HG03108 (cell line): ENCODE measurements around the gene MEF2C.
"Not testable (repeated sequence)": the region's sequence is repeated elsewhere in the genome, so short reads cannot be mapped to it uniquely, and the experiment has no call there.

Experiments
- ATAC-seq: cut with Tn5 transposase; IDR thresholded peaks from one replicate; pipeline ENCODE4 v1.9.1; 2021; ENCODE audit warnings: moderate library complexity; ENCODE audit not compliant: unreplicated experiment

The MEF2C gene

DNA sequence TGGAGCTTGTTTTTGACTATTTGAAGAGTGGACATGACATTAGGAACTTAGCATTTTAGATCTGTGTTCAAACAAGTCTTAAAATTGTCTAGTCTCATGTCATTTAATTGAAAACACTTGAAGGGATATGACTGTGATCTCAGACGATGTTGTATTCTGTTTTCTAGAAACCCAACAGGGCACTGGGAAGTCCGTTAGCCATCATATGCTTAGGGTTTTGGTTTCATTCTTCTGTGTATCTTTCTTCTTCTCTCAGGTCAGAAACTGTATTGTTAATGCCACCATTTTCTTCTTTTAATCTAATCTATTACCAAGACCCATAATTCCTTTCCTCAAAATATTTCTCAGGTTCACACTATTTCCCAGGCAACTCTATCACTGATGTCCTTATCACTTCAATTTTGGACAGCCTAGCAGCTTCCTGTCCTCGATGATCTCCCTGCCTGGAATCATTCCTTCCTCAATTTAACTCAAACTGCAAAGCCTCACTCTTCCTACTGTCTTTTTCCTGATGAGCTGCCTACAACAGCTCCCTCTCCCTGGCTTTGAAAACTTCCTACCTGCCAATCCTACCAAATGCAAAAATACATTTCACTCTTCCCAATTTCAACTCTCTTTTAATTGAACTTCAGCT is 77.7 kb downstream of the MEF2C start:
- ATAC-seq, result peak; percentile 42

DNA sequence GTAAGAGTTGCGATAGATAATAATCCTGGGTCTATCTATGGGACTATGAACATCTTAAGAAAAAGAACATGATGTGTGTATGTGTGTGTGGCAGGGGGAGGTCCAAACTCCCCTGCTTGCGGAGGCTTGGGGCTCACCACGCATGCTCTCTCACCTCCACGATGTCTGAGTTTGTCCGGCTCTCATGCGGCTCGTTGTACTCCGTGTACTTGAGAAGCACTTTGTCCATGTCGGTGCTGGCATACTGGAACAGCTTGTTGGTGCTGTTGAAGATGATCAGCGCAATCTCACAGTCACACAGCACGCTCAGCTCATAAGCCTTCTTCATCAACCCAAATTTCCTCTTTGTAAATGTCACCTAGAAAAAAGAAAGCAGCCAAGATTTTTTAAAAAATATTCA is 78.5 kb downstream of the MEF2C start:
- no peak for ATAC-seq

- ATAC-seq, result no peak
Measured at GRCh38 chr5:88803309-88803708, 79.7 kb downstream of the MEF2C start.

DNA sequence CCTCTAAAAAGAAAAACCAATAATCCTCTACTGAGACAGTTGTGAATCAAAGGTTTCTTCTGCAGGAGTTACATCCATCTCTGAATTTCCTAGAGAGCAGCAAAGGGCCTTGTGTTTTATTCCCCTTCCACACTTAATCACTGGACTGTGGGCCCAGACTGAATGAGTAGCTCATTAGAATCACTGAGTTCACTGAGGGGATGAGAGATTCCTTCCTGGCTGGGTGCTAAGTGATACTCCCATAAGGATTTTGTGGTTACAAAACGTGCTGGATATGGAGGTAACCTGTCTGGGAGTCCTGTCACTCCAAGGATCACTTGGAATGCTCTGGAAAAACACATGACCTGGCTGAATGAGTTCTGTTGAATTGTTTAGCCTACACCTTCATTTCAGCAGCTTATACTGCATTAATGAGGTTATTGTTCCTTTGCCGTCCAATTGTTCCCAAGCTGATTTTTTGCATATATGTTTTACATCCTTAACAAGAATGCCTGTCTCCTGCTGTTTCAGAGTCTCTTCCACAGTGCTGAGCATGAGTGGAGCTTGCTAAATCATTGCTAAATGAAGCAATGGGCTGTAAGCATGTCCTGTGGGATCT is 82.9 kb downstream of the MEF2C start:
- ATAC-seq, result no peak

DNA sequence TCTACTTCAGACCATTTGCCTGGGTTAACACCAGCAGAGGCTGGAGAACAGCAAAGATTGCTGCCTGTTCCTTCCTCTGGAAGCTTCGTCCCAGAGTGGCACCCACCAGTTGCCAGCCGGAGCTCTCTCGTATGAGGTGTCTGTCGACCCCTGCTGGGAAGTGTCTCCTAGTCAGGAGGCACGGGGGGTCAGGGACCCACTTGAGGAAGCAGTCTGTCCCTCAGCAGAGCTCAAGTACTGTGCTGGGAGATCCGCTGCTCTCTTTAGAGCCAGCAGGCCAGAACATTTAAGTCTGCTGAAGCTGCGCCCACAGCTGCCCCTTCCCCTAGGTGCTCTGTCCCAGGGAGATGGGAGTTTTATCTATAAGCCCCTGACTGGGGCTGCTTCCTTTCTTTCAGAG is 84.1 kb downstream of the MEF2C start:
- not testable (repeated sequence) for ATAC-seq

DNA sequence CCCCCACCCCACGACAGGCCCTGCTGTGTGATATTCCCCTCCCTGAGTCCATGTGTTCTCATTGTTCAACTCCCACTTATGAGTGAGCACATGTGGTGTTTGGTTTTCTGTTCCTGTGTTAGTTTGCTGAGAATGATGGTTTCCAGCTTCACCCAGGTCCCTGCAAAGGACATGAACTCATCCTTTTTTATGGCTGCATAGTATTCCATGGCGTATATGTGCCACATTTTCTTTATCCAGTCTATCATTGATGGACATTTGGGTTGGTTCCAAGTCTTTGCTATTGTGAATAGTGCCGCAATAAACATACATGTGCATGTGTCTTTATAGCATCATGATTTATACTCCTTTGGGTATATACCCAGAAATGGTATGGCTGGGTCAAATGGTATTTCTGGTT is 89.2 kb downstream of the MEF2C start:
- ATAC-seq, result not testable (repeated sequence)

GRCh38 chr5:88792144-88792840 is 90.7 kb downstream of the MEF2C start:
- peak; percentile 83 for ATAC-seq

GRCh38 chr5:88787856-88788255 is 95.1 kb downstream of the MEF2C start:
- ATAC-seq, result no peak

DNA sequence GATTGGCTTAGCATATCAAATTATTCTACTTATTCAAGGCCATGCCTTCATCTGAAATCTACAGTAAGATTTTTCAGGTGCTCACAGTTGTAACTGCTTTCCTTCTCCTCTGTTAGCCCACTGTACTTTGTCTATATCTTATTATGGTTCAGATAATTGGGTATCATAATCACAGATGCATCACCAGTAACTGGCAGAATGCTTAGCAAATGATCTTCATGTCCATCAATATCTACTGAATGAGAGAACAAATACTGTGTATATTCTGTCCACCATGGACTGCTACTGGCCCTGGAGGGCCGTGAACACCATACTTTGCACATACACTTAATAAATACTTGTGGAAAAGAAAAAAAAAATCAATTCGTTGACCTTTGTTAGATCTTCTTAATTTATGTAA is 96.2 kb downstream of the MEF2C start:
- ATAC-seq, result no peak

DNA sequence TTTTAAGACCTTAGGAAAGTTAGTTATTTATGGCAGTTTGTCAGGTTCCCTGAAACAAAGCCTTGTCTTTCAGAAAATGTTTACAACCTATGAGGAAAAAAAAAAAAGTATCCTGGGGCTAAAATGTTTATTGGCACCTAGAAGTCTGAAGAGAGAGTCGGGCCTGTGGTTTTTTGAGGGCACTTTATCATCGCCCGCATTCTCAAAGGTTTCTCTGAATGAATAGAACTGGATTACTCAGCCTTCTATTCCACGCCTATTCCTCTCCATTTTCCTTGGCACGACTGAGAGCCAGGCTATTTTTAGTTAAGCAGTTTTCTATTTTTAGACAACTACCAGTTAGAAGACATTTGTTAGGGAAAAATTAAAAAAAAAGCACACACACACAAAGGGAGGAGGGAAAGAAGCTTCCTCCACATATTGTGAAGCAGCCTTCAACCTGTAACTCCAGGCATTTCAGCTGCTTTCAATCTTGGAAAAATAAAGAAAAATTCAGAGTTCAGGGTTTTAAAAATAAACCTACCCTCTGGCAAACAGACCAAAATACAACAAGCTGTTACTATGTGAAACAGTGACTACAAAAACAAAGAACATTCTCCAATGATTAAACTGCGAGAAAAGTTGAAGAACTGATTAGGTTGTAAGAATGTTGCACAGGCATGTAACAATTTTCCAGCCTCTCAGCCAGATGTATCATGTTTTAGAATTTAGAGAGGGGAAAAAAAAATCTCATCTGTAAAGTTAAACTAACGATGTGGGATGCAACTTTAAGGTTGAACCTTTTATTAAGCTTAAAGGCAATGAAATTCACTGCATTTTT is 97.0 kb downstream of the MEF2C start:
- peak; percentile 58 for ATAC-seq

DNA sequence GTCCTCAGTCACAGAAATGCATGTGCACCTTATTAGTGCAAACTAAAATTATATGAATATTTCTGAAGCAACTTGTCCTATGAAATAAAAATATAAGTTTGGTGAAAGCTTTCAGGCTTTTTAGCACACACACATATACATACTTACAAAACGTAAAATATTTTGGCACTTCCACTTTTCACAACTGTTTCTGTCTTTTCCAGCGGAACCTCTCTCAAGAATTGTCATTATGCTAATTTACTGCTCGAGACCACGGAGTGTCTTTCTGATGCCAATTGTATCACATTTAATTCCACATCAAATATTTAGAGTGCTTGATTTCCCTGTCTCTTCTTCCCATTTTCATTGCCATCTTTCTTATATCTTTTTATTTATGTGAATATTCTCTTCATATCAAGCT is 100.4 kb downstream of the MEF2C start:
- ATAC-seq, result no peak

DNA sequence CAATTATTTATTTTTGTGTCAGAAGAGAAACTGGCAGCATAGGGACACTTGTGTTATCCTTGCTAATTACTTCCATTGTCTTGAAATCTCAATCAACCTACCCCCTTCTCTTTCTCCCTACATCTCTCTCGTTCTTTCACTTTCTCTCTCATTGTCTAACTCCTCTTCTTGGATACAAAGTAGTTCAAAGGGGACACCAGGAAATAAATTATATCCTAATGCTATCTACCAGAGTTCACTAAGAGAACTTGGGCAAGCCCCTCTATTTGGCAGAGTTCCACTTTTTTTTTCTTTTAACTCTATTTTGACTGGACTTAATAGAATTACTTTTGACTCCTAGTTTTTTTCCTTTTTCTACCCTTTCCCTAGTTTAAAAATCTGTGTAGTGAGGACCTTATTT is 102.2 kb downstream of the MEF2C start:
- no peak for ATAC-seq

DNA sequence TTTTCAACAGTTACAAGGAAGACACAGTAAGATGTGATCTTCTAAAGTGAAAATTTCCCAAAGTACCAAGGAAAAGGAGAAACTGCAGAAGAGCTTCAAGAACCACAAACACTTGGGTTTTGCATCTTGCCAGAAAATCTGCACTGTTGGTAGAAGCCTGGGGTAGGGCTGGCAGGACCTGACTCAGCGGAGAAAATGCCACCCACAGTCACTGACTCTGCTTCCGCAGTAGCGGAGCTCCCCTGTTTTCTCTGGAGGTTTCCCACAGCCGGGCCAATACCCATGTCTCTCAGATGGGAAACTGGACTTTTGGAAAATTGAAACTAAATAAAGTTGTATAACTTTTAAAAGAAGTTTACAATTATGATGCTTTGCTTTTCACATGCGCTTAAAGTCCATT is 104.2 kb downstream of the MEF2C start:
- no peak for ATAC-seq

DNA sequence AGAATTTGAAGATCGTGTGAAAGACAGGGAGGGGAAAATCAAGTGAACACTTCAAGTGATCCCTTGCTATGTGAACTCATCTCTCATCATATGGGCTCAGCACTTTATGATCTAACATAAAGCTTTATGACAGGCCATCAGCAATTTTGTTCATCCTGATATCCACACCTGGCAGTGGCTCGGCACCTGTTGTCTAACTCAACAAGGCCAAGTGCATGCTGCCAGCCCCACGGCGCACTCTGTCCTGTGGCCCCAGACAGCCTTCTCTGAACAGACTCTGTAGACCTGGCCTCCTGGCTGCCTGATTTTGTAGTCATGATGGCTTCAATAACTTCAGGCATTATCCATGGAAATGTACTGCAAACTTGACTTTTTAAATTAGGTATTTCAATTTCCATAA is 106.3 kb downstream of the MEF2C start:
- ATAC-seq, result no peak

DNA sequence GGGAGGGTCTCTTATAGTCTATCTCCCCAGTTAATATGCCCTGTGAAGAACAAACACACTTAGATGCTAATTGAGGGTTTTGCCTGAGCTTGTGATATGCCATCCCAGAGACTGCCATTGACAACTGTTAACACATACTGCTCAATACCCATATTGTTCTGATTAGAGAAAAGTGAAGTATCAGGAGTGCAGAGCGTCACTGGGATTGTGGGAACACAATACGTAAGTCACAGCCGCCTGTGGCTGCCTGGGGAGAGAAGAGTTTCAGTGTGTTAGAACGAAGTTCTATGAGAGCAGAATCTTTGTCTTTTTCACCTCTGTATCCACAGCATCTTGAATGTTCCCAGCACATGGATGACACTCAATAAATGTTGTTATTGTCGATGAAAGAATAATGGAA is 110.2 kb downstream of the MEF2C start:
- no peak for ATAC-seq

GRCh38 chr5:88772047-88772446 is 110.9 kb downstream of the MEF2C start:
- ATAC-seq, result no peak

DNA sequence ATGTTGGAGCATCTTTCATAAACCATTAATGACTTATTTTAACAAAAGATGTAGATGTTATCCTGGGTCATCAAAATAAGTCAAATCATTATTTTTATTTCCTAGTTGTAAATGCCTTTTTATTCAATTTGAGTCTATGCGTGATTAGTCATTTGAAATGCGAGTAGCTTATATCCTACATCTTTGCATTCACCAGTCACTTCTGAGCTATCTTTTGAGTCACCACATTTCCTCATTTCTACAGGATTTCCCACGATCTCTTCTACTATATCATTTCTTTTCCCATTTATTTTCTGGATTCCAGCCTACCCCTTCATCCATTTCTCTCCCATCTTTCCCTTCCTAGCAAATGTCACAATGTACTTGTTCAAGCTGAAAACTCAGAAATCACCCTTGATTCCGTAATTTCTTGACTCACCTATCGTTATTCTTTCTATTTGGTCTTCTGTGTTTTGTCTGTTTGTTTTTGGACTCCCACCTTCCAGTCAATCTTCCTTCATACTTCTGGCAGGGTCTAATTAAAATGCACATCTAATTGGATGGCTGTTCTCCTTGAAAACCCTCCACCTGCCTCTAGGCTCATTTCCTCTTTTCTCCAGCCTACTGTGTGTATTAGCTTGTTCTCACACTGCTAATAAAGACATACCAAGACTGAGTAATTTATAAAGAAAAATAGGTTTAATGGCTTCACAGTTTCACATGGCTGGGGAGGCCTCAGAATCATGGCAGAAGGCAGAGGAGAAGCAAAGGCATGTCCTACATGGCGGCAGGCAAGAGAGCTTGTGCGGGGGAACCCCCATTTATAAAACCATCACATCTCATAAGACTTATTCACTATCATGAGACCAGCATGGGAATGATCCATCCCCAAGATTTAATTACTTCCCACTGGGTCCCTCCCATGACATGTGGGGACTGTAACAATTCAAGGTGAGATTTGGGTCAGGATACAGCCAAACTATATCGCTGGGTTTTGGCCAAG is 112.4 kb downstream of the MEF2C start:
- no peak for ATAC-seq

DNA sequence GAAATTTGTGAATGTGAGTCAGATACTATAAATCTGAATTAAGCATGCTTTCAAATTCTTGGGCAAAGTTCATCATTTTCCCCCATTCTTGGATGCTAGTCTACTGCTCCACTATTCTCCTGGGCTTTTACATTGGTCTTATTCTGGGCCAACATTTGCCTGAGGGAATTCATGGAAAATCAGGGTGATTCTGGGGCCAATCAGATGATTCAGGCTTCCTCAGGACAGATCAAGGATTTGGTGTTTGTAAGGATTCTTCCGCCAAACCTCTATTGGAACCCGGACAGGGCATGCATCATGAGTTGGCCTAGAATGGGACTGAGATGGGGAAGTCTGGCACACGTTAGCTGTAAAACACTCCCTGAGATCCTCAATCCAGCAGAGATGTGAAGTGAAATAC is 113.8 kb downstream of the MEF2C start:
- ATAC-seq, result no peak

DNA sequence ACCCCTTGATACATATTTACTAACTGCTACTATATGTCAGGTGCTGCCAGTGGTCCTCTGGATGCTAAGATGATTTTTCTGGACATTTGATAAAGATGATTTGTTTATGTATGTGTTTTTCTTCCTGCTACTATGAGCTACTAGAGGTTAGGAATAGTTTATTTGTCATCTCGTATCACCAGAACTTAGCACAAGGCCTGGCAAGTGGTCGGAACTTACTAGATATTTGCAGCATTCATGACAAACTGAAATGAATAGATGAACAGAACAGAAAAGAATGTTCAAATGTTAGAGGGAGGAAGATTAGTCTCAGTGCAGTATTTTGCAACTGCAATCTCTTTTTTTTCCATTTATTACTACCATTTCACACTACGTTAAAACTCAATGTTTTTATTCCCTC is 114.6 kb downstream of the MEF2C start:
- no peak for ATAC-seq

DNA sequence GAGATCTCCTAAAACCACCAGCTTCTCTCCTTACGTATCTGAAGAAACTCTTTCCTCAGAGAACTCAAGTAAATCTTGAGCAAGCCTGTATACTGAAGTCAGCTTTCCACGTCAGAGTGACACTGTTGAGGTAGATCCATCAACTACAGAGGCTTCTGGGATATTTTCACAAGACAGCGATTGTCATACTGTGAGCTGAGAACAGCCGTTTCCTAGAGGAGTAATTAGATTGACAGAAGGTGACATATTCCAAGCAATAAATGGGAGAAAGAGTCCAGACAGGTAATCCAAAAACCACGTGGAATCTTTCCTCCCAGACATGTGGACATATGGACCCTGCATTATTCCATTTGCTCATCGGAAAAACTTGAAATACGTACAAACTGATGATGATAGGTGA is 117.2 kb downstream of the MEF2C start:
- no peak for ATAC-seq
